HepG2 (cell line): ENCODE data around the gene DOCK11. TPM values are rescaled to one million over a fixed set of nuclear protein-coding genes. Genes with fewer than 3 reads are reported as not detected.

ENCODE experiments used
- DMAP1 ChIP-seq: IDR thresholded peaks from 2 replicates; pipeline ENCODE4 v1.6.1; 2016
- KAT2B ChIP-seq: fragments of 150-350 bp; IDR thresholded peaks from 2 replicates; pipeline ENCODE4 v1.6.1; 2014; ENCODE audit warnings: low read depth, low read length, borderline replicate concordance
- ZBTB26 ChIP-seq: IDR thresholded peaks from 2 replicates; pipeline ENCODE4 v1.6.1; 2016; ENCODE audit warnings: missing compliant biosample characterization, missing genetic modification reagents, borderline replicate concordance
- ZBTB40 ChIP-seq, 2 experiments: fragments of 450-650 bp in 1 of 2; sonication (generic) in 1 of 2; formaldehyde crosslinking in 1 of 2; IDR thresholded peaks; 2 replicates each; pipeline versions ENCODE4 v1.6.1 to v1.8.0; 2016 to 2022; ENCODE audit warnings: antibody characterized with exemption in 1 of 2, mild to moderate bottlenecking in 1 of 2, missing genetic modification reagents in 1 of 2
- ZNF441 ChIP-seq: sonication (generic); formaldehyde crosslinking; IDR thresholded peaks from 2 replicates; pipeline ENCODE4 v1.7.0; 2021; ENCODE audit warnings: missing genetic modification reagents, borderline replicate concordance
- polyA plus RNA-seq, 8 experiments: library from polyadenylated mRNA; depleted of rRNA in 3 of 8; stranded (reverse) in 7 of 8; unstranded in 1 of 8; fragments of >200 nt; fragmentation: Illumina TruSeq in 4 of 8; extraction: Trizol in 4 of 8; gene quantifications; 2 replicates each; pipeline versions ENCODE4 v1.2.1 to v1.2.3, GENCODE V29; 2011 to 2016; ENCODE audit warnings: low read depth in 4 of 8, missing spikeins in 1 of 8, mixed read lengths in 1 of 8; ENCODE audit not compliant: insufficient read depth in 1 of 8
- total RNA-seq, 5 experiments: library from RNA; depleted of rRNA; stranded (reverse); fragments of >200 nt; fragmentation: Illumina TruSeq; extraction: Trizol; gene quantifications; 2 replicates each; pipeline ENCODE4 v1.2.3, GENCODE V29; 2016; ENCODE audit warnings: low read depth in 1 of 5
- TF ChIP-seq, protein P1 (sequence below): sonication (generic); formaldehyde crosslinking; IDR thresholded peaks from 2 replicates; pipeline ENCODE4 v1.4.0; 2020; ENCODE audit warnings: missing genetic modification reagents, mild to moderate bottlenecking, borderline replicate concordance
- TF ChIP-seq, protein P2 (sequence below): sonication (generic); formaldehyde crosslinking; IDR thresholded peaks from 2 replicates; pipeline ENCODE4 v1.8.0; 2022; ENCODE audit warnings: missing genetic modification reagents, mild to moderate bottlenecking, inconsistent platforms, borderline replicate concordance
- TF ChIP-seq, protein P3 (sequence below): sonication (generic); formaldehyde crosslinking; IDR thresholded peaks from 2 replicates; pipeline ENCODE4 v1.5.1; 2020; ENCODE audit warnings: missing genetic modification reagents, mild to moderate bottlenecking, borderline replicate concordance

DOCK11 gene
- total and polyA plus RNA-seq, 2 of the 13 experiments (the other 11 are each of a cell fraction or from before 2014, with no cell fraction given), result 0.02 to 0.12 TPM

- TF ChIP-seq, protein P1, sequence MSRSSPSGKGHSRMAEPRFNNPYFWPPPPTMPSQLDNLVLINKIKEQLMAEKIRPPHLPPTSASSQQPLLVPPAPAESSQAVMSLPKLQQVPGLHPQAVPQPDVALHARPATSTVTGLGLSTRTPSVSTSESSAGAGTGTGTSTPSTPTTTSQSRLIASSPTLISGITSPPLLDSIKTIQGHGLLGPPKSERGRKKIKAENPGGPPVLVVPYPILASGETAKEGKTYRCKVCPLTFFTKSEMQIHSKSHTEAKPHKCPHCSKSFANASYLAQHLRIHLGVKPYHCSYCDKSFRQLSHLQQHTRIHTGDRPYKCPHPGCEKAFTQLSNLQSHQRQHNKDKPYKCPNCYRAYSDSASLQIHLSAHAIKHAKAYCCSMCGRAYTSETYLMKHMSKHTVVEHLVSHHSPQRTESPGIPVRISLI (CRISPR knock-in tag), result no peak
- TF ChIP-seq DMAP1, result no peak
- no peak for TF ChIP-seq ZBTB26
- TF ChIP-seq, protein P2, sequence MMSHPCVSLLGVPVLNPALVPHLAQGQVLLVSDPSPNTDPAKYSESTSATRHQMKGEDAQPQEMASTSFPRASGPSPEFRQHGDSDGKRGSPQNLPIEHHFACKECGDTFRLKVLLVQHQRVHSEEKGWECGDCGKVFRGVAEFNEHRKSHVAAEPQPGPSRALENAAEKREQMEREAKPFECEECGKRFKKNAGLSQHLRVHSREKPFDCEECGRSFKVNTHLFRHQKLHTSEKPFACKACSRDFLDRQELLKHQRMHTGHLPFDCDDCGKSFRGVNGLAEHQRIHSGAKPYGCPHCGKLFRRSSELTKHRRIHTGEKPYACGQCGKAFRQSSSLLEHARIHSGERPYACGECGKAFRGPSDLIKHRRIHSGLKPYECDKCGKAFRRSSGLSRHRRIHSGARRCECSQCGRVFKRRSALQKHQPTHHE (CRISPR knock-in tag), result no peak
- TF ChIP-seq ZBTB40 (IDR thresholded peaks at IDR 0.05), result no peak
- TF ChIP-seq ZBTB40 (CRISPR knock-in tag; IDR thresholded peaks at IDR 0.05), result no peak
- TF ChIP-seq, protein P3, sequence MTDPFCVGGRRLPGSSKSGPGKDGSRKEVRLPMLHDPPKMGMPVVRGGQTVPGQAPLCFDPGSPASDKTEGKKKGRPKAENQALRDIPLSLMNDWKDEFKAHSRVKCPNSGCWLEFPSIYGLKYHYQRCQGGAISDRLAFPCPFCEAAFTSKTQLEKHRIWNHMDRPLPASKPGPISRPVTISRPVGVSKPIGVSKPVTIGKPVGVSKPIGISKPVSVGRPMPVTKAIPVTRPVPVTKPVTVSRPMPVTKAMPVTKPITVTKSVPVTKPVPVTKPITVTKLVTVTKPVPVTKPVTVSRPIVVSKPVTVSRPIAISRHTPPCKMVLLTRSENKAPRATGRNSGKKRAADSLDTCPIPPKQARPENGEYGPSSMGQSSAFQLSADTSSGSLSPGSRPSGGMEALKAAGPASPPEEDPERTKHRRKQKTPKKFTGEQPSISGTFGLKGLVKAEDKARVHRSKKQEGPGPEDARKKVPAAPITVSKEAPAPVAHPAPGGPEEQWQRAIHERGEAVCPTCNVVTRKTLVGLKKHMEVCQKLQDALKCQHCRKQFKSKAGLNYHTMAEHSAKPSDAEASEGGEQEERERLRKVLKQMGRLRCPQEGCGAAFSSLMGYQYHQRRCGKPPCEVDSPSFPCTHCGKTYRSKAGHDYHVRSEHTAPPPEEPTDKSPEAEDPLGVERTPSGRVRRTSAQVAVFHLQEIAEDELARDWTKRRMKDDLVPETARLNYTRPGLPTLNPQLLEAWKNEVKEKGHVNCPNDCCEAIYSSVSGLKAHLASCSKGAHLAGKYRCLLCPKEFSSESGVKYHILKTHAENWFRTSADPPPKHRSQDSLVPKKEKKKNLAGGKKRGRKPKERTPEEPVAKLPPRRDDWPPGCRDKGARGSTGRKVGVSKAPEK, result no peak
- TF ChIP-seq ZNF441 (CRISPR knock-in tag), result no peak
- TF ChIP-seq KAT2B, result no peak
These were observed 100.8 kb downstream of the DOCK11 start (continued) for GRCh38 chrX:118596390-118596789.
